ENCODE data around the gene MCM10. TPM values are rescaled to one million over a fixed set of nuclear protein-coding genes. Genes with fewer than 3 reads are reported as not detected.
A peak's percentile ranks its signal among the peaks of the same experiment; 100 is the strongest.

Gene MCM10
- total and polyA plus RNA-seq, 10 of the 15 experiments (the other 5 are each of a cell fraction or from before 2014, with no cell fraction given): 5.8 to 35.1 (median 23.7) TPM

DNA sequence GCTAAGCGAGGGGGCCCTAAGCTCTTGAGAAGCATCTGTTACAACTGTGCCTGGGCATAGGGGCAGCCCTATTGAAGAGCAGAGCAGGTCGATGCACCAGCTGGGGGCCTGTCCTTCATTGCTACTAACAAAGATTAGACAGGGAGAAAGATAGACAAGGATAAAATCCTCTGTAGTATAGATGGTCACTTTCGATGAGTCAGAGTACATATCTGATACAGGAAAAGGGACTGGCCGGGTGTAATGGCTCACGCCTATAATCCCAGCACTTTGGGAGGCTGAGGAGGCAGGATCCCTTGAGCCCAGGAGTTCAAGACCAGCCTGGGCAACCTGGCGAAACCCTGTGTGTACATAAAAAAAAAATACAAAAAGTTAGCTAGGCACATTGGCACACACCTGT, 47.8 kb upstream of the MCM10 start (continued):
- TF ChIP-seq, protein P1, sequence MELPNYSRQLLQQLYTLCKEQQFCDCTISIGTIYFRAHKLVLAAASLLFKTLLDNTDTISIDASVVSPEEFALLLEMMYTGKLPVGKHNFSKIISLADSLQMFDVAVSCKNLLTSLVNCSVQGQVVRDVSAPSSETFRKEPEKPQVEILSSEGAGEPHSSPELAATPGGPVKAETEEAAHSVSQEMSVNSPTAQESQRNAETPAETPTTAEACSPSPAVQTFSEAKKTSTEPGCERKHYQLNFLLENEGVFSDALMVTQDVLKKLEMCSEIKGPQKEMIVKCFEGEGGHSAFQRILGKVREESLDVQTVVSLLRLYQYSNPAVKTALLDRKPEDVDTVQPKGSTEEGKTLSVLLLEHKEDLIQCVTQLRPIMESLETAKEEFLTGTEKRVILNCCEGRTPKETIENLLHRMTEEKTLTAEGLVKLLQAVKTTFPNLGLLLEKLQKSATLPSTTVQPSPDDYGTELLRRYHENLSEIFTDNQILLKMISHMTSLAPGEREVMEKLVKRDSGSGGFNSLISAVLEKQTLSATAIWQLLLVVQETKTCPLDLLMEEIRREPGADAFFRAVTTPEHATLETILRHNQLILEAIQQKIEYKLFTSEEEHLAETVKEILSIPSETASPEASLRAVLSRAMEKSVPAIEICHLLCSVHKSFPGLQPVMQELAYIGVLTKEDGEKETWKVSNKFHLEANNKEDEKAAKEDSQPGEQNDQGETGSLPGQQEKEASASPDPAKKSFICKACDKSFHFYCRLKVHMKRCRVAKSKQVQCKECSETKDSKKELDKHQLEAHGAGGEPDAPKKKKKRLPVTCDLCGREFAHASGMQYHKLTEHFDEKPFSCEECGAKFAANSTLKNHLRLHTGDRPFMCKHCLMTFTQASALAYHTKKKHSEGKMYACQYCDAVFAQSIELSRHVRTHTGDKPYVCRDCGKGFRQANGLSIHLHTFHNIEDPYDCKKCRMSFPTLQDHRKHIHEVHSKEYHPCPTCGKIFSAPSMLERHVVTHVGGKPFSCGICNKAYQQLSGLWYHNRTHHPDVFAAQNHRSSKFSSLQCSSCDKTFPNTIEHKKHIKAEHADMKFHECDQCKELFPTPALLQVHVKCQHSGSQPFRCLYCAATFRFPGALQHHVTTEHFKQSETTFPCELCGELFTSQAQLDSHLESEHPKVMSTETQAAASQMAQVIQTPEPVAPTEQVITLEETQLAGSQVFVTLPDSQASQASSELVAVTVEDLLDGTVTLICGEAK (IDR thresholded peaks at IDR 0.05; ENCODE audit: borderline replicate concordance): no peak
- no peak for TF ChIP-seq KDM1A (IDR thresholded peaks at IDR 0.05; ENCODE audit: borderline replicate concordance)
- no peak for TF ChIP-seq CREB1 (IDR thresholded peaks at IDR 0.05; ENCODE audit: low read depth)

DNA sequence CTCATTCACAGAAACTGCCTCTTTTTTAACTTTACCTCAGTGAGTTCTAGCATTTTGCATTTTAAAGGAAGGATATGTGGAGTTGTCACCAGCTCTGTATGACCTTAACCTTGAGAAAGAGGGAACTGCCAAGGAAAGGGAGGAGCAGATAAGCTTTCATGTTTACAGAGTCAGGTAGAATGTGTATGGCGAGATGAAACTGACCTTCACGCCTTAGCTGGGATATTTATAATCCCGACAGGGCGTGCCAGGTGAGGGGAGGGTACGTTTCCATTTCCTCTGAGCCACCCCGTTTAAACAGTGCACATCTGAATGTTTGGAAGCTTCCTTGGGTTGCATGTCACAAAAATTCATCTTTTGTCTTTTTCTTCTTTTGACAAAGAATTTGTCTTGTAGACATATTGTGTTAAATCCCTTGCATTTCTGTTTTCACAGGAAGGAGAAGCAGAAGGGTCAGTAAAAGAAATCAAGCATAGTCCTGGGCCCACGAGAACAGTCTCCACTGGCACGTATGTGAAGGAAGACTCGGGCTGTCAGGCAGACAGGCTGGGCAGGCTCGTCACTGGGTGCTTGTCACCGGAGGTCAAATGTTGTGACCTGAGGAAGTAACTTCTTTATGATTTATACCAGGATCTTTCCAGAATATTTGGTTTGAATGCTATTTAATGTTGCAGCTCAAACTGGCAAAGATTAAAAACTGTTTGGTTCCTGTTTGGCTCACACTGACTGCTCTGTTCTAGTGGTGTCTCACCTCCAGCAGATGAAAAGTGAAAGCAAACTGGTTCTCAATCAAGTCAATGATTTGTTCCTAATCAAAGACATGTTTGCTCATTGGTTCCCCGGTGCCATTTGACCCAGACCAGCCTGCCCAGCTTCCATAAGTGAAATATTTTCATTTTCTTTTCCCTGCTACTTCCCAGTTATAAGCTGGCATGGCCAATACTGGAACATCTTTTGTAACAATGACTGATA, 45.2 kb upstream of the MCM10 start:
- intact Hi-C loops (cut with micrococcal nuclease; ENCODE audit: unreplicated experiment): no loop called here
- POLR2A ChIA-PET: interaction anchor here (0.6 kb wide), 1 partner anchor 28 kb away, joined by 3 read pairs; no protein-coding TSS in a partner anchor
- no peak for TF ChIP-seq SMAD1 (IDR thresholded peaks at IDR 0.05; ENCODE audit: low read depth, partially characterized antibody)
- peak; percentile 25; the same call in 1 of the 2 replicates for TF ChIP-seq NR2F1 (conservative IDR thresholded peaks at IDR 0.05)
- TF ChIP-seq EZH2 (IDR thresholded peaks at IDR 0.05; ENCODE audit: borderline replicate concordance, control insufficient read depth, low read depth, low read length): no peak
- no peak for TF ChIP-seq EGR1 (IDR thresholded peaks at IDR 0.05; ENCODE audit: borderline replicate concordance in 1 of 2, low read depth in 2 of 2, low read length in 2 of 2)
- TF ChIP-seq, protein P2, sequence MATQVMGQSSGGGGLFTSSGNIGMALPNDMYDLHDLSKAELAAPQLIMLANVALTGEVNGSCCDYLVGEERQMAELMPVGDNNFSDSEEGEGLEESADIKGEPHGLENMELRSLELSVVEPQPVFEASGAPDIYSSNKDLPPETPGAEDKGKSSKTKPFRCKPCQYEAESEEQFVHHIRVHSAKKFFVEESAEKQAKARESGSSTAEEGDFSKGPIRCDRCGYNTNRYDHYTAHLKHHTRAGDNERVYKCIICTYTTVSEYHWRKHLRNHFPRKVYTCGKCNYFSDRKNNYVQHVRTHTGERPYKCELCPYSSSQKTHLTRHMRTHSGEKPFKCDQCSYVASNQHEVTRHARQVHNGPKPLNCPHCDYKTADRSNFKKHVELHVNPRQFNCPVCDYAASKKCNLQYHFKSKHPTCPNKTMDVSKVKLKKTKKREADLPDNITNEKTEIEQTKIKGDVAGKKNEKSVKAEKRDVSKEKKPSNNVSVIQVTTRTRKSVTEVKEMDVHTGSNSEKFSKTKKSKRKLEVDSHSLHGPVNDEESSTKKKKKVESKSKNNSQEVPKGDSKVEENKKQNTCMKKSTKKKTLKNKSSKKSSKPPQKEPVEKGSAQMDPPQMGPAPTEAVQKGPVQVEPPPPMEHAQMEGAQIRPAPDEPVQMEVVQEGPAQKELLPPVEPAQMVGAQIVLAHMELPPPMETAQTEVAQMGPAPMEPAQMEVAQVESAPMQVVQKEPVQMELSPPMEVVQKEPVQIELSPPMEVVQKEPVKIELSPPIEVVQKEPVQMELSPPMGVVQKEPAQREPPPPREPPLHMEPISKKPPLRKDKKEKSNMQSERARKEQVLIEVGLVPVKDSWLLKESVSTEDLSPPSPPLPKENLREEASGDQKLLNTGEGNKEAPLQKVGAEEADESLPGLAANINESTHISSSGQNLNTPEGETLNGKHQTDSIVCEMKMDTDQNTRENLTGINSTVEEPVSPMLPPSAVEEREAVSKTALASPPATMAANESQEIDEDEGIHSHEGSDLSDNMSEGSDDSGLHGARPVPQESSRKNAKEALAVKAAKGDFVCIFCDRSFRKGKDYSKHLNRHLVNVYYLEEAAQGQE (IDR thresholded peaks at IDR 0.05; ENCODE audit: low read depth, low read length): no peak
- TF ChIP-seq IKZF1 (conservative IDR thresholded peaks at IDR 0.05): no peak
- no peak for TF ChIP-seq RBBP5 (conservative IDR thresholded peaks at IDR 0.05)

More for the DNA sequence above, 45.2 kb upstream of the MCM10 start:
- SMC1A ChIA-PET (ENCODE audit: uncharacterized antibody, unreplicated experiment): interaction anchor here (1.7 kb wide), 1 partner anchor 184 kb away, joined by 3 read pairs; the partner anchor contains the start of gene PHYH
- H3K9me3 ChIP-seq (replicated peaks; ENCODE audit: control insufficient read depth, insufficient read depth, low read length): no peaks in the 10 kb centered on the region
- peak overlapping the region; percentile 61 for H2AFZ ChIP-seq (ENCODE audit: control insufficient read depth, low read depth, low read length)
- CTCF ChIA-PET: interaction anchor here (0.9 to 3.9 kb wide), 6 partner anchors 9 to 44 kb away, joined by 3 to 19 read pairs (median 4); partner anchors contain the start of gene OPTN
- no peaks in the 10 kb centered on the region for H4K20me1 ChIP-seq (ENCODE audit: control insufficient read depth, insufficient read depth)
- DNase-seq (ENCODE audit: low read depth, low spot score) (no peak), FAIRE-seq (peak; percentile 83), ATAC-seq (peak; percentile 90)
- H3K79me2 ChIP-seq (ENCODE audit: control insufficient read depth, insufficient read depth, low read length): no peaks in the 10 kb centered on the region
- peaks cover 15% of the 10 kb centered on the region for H3K4me1 ChIP-seq (ENCODE audit: control insufficient read depth, insufficient read depth, low read length)
- BruUV-seq (replicated peaks): no TSS peak
- WGBS (ENCODE audit: insufficient coverage, insufficient replicate concordance, low lambda C conversion rate, missing lambda C conversion rate): 90% methylated on average over 12 of the region's 12 CpGs
- no peaks in the 10 kb centered on the region for H3K27me3 ChIP-seq (replicated peaks in 1 of 2; ENCODE audit: control insufficient read depth in 2 of 2, insufficient read depth in 2 of 2, low read length in 1 of 2)
- in situ Hi-C loops (cut with MboI): no loop called here
- RAD21 ChIA-PET (ENCODE audit: unreplicated experiment): interaction anchor here (0.7 to 1.3 kb wide), 2 partner anchors 16 to 78 kb away, joined by 3 to 4 read pairs; partner anchors contain the start of gene OPTN
- H3K9ac ChIP-seq (ENCODE audit: control insufficient read depth, insufficient read depth, low read length): peak overlapping the region; percentile 5; the same call in 1 of the 2 replicates
- H3K4me2 ChIP-seq (ENCODE audit: control insufficient read depth, insufficient read depth): peak overlapping the region; percentile 73
- peak overlapping the region; percentile 25; the same call in 1 of the 2 replicates for H3K4me3 ChIP-seq
- H3K27ac ChIP-seq (ENCODE audit: control insufficient read depth, insufficient read depth): peak overlapping the region; percentile 61
- H3K36me3 ChIP-seq (ENCODE audit: control insufficient read depth in 2 of 2, insufficient read depth in 2 of 2, low read length in 1 of 2): peaks cover 0 to 4% of the 10 kb centered on the region in 2 experiments; a peak in 3 of 4 replicates

Data from GM12878 (cell line).